ENCODE results near the gene DNAJB5. TPM values are rescaled to one million over a fixed set of nuclear protein-coding genes. Genes with fewer than 3 reads are reported as not detected.

Gene DNAJB5
- total RNA-seq, 4 donors from 2014 or later = 11.8 to 18.7 (median 16.5) TPM

- peaks cover 0 to 7% of the 10 kb centered on the region in 2 donors for H3K4me1 ChIP-seq
- H3K27ac ChIP-seq = no peak overlapping the region
- 80 to 81% methylated on average over 3 of the region's 3 CpGs for WGBS, 2 donors
- no peaks in the 10 kb centered on the region for H3K9me3 ChIP-seq
- DNase-seq = no peak
- H3K27me3 ChIP-seq = peaks cover 4% of the 10 kb centered on the region
- intact Hi-C loops (cut with DNase I) = no loop called here
- no peak overlapping the region for H3K4me3 ChIP-seq (replicated peaks in 1 of 3)
- H3K36me3 ChIP-seq = no peaks in the 10 kb centered on the region
- TF ChIP-seq POLR2A (IDR thresholded peaks at IDR 0.05) (no peak), CTCF (IDR thresholded peaks at IDR 0.05) (no peak)
Observed at GRCh38 chr9:34962546-34962945, 27.0 kb upstream of the DNAJB5 start.

DNA sequence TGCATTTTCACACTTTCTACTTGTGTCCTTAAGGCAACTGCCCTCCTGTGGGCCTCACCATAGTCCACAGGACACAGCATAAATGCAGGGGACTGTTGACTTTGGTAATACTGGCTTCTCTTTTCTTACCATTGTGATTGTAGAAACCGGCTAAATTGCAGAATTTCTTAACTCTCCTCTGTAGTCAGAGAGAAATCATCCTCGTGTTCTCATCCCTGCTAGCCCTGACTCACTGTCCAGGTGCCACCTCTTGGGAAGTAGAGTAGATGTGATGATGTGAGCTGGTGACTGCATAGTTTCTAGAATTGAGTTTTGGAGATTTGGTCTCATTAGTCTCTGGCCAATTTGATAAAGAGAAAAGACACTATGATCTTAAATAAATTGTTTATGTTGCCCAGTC lies 26.0 kb upstream of the DNAJB5 start:
- Histone ChIP-seq H3K4me1 (peaks cover 0 to under 1% of the 10 kb centered on the region in 2 donors), H3K27me3 (peaks cover 4% of the 10 kb centered on the region), H3K9me3 (no peaks in the 10 kb centered on the region), H3K4me3 (replicated peaks in 1 of 3) (no peak overlapping the region), H3K27ac (no peak overlapping the region), H3K36me3 (no peaks in the 10 kb centered on the region)
- DNase-seq = no peak
- 64 to 77% methylated on average over 2 of the region's 2 CpGs for WGBS, 2 donors
- intact Hi-C loops (cut with DNase I) = no loop called here
- no peak for TF ChIP-seq POLR2A (IDR thresholded peaks at IDR 0.05)
- TF ChIP-seq CTCF (IDR thresholded peaks at IDR 0.05) = no peak

DNA sequence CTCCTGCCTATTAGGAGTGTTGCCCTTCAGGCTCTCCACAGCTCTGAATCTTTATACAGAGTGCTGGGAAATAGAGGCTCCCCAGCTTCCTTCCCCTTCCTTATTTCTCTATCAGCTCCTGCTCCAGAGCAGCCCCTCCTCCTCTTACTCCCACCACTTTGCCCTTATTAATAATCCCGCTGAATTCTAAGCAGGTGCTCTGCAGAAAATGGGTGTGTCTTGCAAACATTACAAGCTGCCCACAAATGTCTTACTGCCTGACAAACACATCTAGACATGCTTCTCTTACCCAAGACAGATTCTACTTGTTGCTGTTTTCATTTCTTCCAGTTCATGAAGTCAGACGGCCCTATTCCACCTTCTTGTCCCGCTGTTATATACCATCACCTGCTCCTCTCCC lies 25.1 kb upstream of the DNAJB5 start:
- no peak for TF ChIP-seq CTCF (IDR thresholded peaks at IDR 0.05)
- no peak for TF ChIP-seq POLR2A (IDR thresholded peaks at IDR 0.05)
- intact Hi-C loops (cut with DNase I) = no loop called here
- Histone ChIP-seq H3K9me3 (no peaks in the 10 kb centered on the region), H3K36me3 (no peaks in the 10 kb centered on the region), H3K4me3 (replicated peaks in 1 of 3) (no peak overlapping the region), H3K27ac (no peak overlapping the region), H3K4me1 (no peaks in the 10 kb centered on the region), H3K27me3 (peaks cover 4% of the 10 kb centered on the region)
- 80 to 81% methylated on average over 3 of the region's 3 CpGs for WGBS, 2 donors
- DNase-seq = no peak

DNA sequence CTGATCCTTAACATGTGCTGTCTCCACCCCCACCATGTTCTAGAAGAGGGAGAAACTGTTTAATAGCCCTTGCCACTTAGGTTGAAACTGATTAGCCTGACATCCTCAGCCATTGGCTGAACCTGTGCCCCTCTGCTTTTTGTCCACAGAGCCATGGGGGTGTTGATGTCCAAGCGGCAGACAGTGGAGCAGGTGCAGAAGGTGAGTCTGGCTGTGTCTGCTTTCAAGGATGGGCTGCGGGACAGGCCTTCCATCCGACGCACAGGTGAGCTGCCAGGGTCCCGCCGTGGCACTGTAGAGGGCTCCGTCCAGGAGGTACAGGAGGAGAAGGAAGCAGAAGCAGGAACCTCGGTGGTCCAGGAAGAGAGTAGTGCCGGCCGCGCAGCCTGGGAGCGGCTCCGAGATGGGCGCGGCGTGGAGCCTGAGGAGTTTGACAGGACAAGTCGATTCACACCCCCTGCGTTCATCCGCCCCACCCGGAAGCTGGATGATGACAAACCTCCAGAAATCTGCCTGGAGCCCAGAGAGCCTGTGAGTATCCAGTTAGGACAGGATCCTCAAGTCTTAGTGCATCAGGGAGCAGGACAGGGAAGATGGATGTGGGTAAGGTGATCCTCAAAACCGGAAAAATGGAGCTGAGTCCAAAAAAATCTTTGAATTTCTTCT lies 18.3 kb upstream of the DNAJB5 start:
- Histone ChIP-seq H3K27ac (no peak overlapping the region), H3K9me3 (no peaks in the 10 kb centered on the region), H3K36me3 (no peaks in the 10 kb centered on the region), H3K4me1 (no peaks in the 10 kb centered on the region), H3K27me3 (peaks cover 4% of the 10 kb centered on the region), H3K4me3 (replicated peaks in 1 of 3) (no peak overlapping the region)
- WGBS, 2 donors = 92 to 94% methylated on average over 21 of the region's 21 CpGs
- DNase-seq = no peak
- intact Hi-C loops (cut with DNase I) = no loop called here
- TF ChIP-seq CTCF (IDR thresholded peaks at IDR 0.05) (no peak), POLR2A (IDR thresholded peaks at IDR 0.05) (no peak)

DNA sequence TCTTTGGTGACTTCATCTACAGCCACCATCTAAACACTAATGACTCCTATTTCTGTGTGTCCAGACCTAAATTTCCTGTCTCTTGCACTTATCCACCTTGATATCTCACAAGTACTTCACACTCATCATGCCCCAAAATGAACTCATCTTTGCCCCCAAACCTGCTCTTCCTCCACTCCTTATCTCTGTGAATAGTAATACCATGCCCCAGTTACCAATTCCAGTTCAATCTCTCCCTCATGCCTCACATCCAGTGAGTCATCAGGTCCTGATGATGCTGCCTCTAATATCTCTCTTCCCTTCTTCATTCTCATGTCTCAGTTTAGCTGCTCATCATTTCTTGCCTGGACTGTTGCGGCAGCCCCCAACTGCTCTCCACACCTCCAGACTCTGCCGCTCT lies 14.9 kb upstream of the DNAJB5 start:
- H3K4me1 ChIP-seq = no peaks in the 10 kb centered on the region
- intact Hi-C loops (cut with DNase I) = no loop called here
- no peak overlapping the region for H3K4me3 ChIP-seq (replicated peaks in 1 of 3)
- DNase-seq = no peak
- TF ChIP-seq POLR2A (IDR thresholded peaks at IDR 0.05) = no peak
- no peak for TF ChIP-seq CTCF (IDR thresholded peaks at IDR 0.05)
- H3K9me3 ChIP-seq = no peaks in the 10 kb centered on the region
- 91 to 97% methylated on average over 2 of the region's 2 CpGs for WGBS, 2 donors
- H3K27me3 ChIP-seq = no peaks in the 10 kb centered on the region
- no peaks in the 10 kb centered on the region for H3K36me3 ChIP-seq
- H3K27ac ChIP-seq = no peak overlapping the region
